Measurements from ENCODE around the gene CAPN13. TPM values are rescaled to one million over a fixed set of nuclear protein-coding genes. Genes with fewer than 3 reads are reported as not detected.

CAPN13 gene
- total RNA-seq, 1 donor from 2014 or later: not detected

- H3K27ac ChIP-seq: no peak overlapping the region
These were observed 86.0 kb downstream of the CAPN13 start for GRCh38 chr2:30721241-30721640.

GRCh38 chr2:30717081-30717650, 90.1 kb downstream of the CAPN13 start:
- no peaks in the 10 kb centered on the region for H3K79me2 ChIP-seq (ENCODE audit: low read depth)
- H3K27ac Mint-ChIP-seq: no peak overlapping the region
- no peak overlapping the region for H3K4me2 ChIP-seq
- H2AFZ ChIP-seq (replicated peaks): no peak overlapping the region
- no peaks in the 10 kb centered on the region for H3K4me1 Mint-ChIP-seq
- H3K9me3 Mint-ChIP-seq: no peaks in the 10 kb centered on the region
- no peak overlapping the region for H3K4me3 ChIP-seq
- H3K27me3 Mint-ChIP-seq (ENCODE audit: insufficient read depth, low read depth): no peaks in the 10 kb centered on the region
- H3K9me3 ChIP-seq (ENCODE audit: low read depth): no peaks in the 10 kb centered on the region
- H3K36me3 ChIP-seq: no peaks in the 10 kb centered on the region
- no peaks in the 10 kb centered on the region for H3K4me1 ChIP-seq
- no peak overlapping the region for H3K4me3 Mint-ChIP-seq
- no peaks in the 10 kb centered on the region for H3F3A ChIP-seq (ENCODE audit: low read depth)
- H4K20me1 ChIP-seq (ENCODE audit: low read depth): no peaks in the 10 kb centered on the region
- no peak for TF ChIP-seq EZH2phosphoT487 (IDR thresholded peaks at IDR 0.05)
- no peak for TF ChIP-seq EZH2 (IDR thresholded peaks at IDR 0.05)
- no peak for TF ChIP-seq CTCF (IDR thresholded peaks at IDR 0.05)
- DNase-seq (ENCODE audit: low spot score): no peak
- H3K27ac ChIP-seq: no peak overlapping the region
- H3K36me3 Mint-ChIP-seq: no peaks in the 10 kb centered on the region
- H3K9ac ChIP-seq: no peak overlapping the region
- H3K27me3 ChIP-seq: no peaks in the 10 kb centered on the region

More at GRCh38 chr2:30721241-30721640, 86.0 kb downstream of the CAPN13 start:
- Histone ChIP-seq H3K9ac (no peak overlapping the region), H3K27me3 (no peaks in the 10 kb centered on the region), H3K36me3 (no peaks in the 10 kb centered on the region), H3K4me3 (no peak overlapping the region), H3F3A (ENCODE audit: low read depth) (no peaks in the 10 kb centered on the region), H3K79me2 (ENCODE audit: low read depth) (no peaks in the 10 kb centered on the region), H3K4me1 (no peaks in the 10 kb centered on the region), H2AFZ (replicated peaks) (no peak overlapping the region), H3K9me3 (ENCODE audit: low read depth) (no peaks in the 10 kb centered on the region), H4K20me1 (ENCODE audit: low read depth) (no peaks in the 10 kb centered on the region), H3K4me2 (no peak overlapping the region)
- Mint-ChIP-seq H3K4me3 (no peak overlapping the region), H3K4me1 (no peaks in the 10 kb centered on the region), H3K27me3 (ENCODE audit: insufficient read depth, low read depth) (peaks cover 4% of the 10 kb centered on the region), H3K9me3 (no peaks in the 10 kb centered on the region), H3K36me3 (no peaks in the 10 kb centered on the region), H3K27ac (no peak overlapping the region)
- TF ChIP-seq EZH2phosphoT487 (IDR thresholded peaks at IDR 0.05) (no peak), EZH2 (IDR thresholded peaks at IDR 0.05) (no peak), CTCF (IDR thresholded peaks at IDR 0.05) (no peak)
- no peak for DNase-seq (ENCODE audit: low spot score)

- no peak overlapping the region for H3K4me2 ChIP-seq
- no peaks in the 10 kb centered on the region for H3K4me1 ChIP-seq
- no peaks in the 10 kb centered on the region for H3K27me3 Mint-ChIP-seq (ENCODE audit: insufficient read depth, low read depth)
- no peak for TF ChIP-seq EZH2 (IDR thresholded peaks at IDR 0.05)
- TF ChIP-seq CTCF (IDR thresholded peaks at IDR 0.05): no peak
- TF ChIP-seq EZH2phosphoT487 (IDR thresholded peaks at IDR 0.05): no peak
- H4K20me1 ChIP-seq (ENCODE audit: low read depth): no peaks in the 10 kb centered on the region
- H2AFZ ChIP-seq (replicated peaks): no peak overlapping the region
- H3K79me2 ChIP-seq (ENCODE audit: low read depth): no peaks in the 10 kb centered on the region
- no peak overlapping the region for H3K4me3 Mint-ChIP-seq
- no peak overlapping the region for H3K9ac ChIP-seq
- H3F3A ChIP-seq (ENCODE audit: low read depth): no peaks in the 10 kb centered on the region
- H3K27me3 ChIP-seq: no peaks in the 10 kb centered on the region
- H3K36me3 ChIP-seq: no peaks in the 10 kb centered on the region
- H3K27ac ChIP-seq: no peak overlapping the region
- H3K27ac Mint-ChIP-seq: no peak overlapping the region
- H3K9me3 Mint-ChIP-seq: peaks cover 3% of the 10 kb centered on the region
- H3K4me1 Mint-ChIP-seq: no peaks in the 10 kb centered on the region
- H3K4me3 ChIP-seq: no peak overlapping the region
- no peaks in the 10 kb centered on the region for H3K9me3 ChIP-seq (ENCODE audit: low read depth)
- no peaks in the 10 kb centered on the region for H3K36me3 Mint-ChIP-seq
- DNase-seq (ENCODE audit: low spot score): no peak
These were observed 90.9 kb downstream of the CAPN13 start for GRCh38 chr2:30716123-30716900.
